CD4-positive, alpha-beta T cell (primary cell): ENCODE results near the gene GPM6B. TPM values are rescaled to one million over a fixed set of nuclear protein-coding genes. Genes with fewer than 3 reads are reported as not detected.
A peak's percentile ranks its signal among the peaks of the same experiment; 100 is the strongest.

Source experiments
- ATAC-seq: fragments of 200-7000 bp; cut with Tn5 transposase; one replicate; pipeline ENCODE4 v1.10.0; 2022; ENCODE audit warnings: mild to moderate bottlenecking; ENCODE audit not compliant: poor library complexity
- CTCF ChIA-PET: fragments of 350-600 bp; sonication (Branson Sonifier 250); formaldehyde crosslinking; loops from one replicate; lab custom pipeline; 2021; ENCODE audit warnings: antibody characterized with exemption, inconsistent platforms; lab: Charles Lee
- POLR2A ChIA-PET: fragments of 350-600 bp; sonication (Branson Sonifier 250); formaldehyde crosslinking; loops from one replicate; lab custom pipeline; 2021; ENCODE audit warnings: antibody characterized with exemption, inconsistent platforms; lab: Charles Lee
- DNase-seq, 14 experiments: peaks; one replicate each; pipeline ENCODE4 v3.0.0-alpha.2; 2013 to 2020; ENCODE audit warnings: mixed read lengths in 2 of 14
- H3K27ac ChIP-seq, 2 donors: one replicate each; pipeline versions ENCODE4 v1.5.1 to v1.7.0; 2013; ENCODE audit warnings: low read length in 2 of 2, low read depth in 1 of 2, mild to moderate bottlenecking in 1 of 2
- H3K27me3 ChIP-seq, 2 experiments: 1 replicate in 1 of 2; 2 replicates in 1 of 2; pipeline versions ENCODE4 v1.6.1 to v1.7.0; 2013; ENCODE audit warnings: low read length in 2 of 2, control low read depth in 1 of 2, mild to moderate bottlenecking in 1 of 2, moderate library complexity in 1 of 2; ENCODE audit not compliant: insufficient read depth in 2 of 2, control insufficient read depth in 1 of 2
- H3K36me3 ChIP-seq: one replicate; pipeline ENCODE4 v1.6.1; 2013; ENCODE audit warnings: low read length, control low read depth; ENCODE audit not compliant: insufficient read depth
- H3K4me1 ChIP-seq: one replicate; pipeline ENCODE4 v1.6.1; 2013; ENCODE audit warnings: low read length, control low read depth; ENCODE audit not compliant: insufficient read depth
- H3K4me3 ChIP-seq: one replicate; pipeline ENCODE4 v1.5.1; 2013; ENCODE audit warnings: mild to moderate bottlenecking, low read length, moderate library complexity
- H3K9me3 ChIP-seq, 2 experiments: 1 replicate in 1 of 2; 2 replicates in 1 of 2; pipeline versions ENCODE4 v1.6.1 to v1.7.0; 2013; ENCODE audit warnings: low read length in 2 of 2, mild to moderate bottlenecking in 2 of 2, control low read depth in 1 of 2, moderate library complexity in 1 of 2; ENCODE audit not compliant: control insufficient read depth in 1 of 2, insufficient read depth in 1 of 2
- H3K27ac Mint-ChIP-seq: one replicate; pipeline ENCODE4 v1.8.0; 2020; ENCODE audit warnings: mixed read lengths
- H3K27me3 Mint-ChIP-seq: one replicate; pipeline ENCODE4 v1.8.0; 2021; ENCODE audit warnings: mixed read lengths
- H3K36me3 Mint-ChIP-seq: one replicate; pipeline ENCODE4 v1.8.0; 2021; ENCODE audit warnings: low read depth, mixed read lengths
- H3K4me1 Mint-ChIP-seq: one replicate; pipeline ENCODE4 v1.8.0; 2021; ENCODE audit warnings: low read depth, mixed read lengths
- H3K4me3 Mint-ChIP-seq: one replicate; pipeline ENCODE4 v1.8.0; 2020; ENCODE audit warnings: mild to moderate bottlenecking, mixed read lengths
- H3K9me3 Mint-ChIP-seq: one replicate; pipeline ENCODE4 v1.8.0; 2020; ENCODE audit warnings: mixed read lengths
- CTCF ChIP-seq: fragments of 200-600 bp; IDR thresholded peaks from one replicate; pipeline ENCODE4 v1.8.0; 2022; ENCODE audit warnings: antibody characterized with exemption, mild to moderate bottlenecking
- intact Hi-C, 2 experiments: fragments of 100-400 bp; cut with DNase I in 1 of 2; cut with micrococcal nuclease in 1 of 2; formaldehyde crosslinking; loops; one replicate each; pipeline versions ENCODE4 v1.15.1 to v1.9.0; 2023 to 2025; cut with DNase I, micrococcal nuclease
- total RNA-seq, 174 experiments: library from RNA in 2 of 174; stranded (reverse) in 2 of 174; gene quantifications; one replicate each; pipeline ENCODE4 v1.2.3 and lab custom pipeline; 2021 to 2026

Gene GPM6B
- total RNA-seq, 2 experiments from 2014 or later: not detected

GRCh38 chrX:13750812-13751211 lies 66.1 kb downstream of the GPM6B start:
- H3K4me1 Mint-ChIP-seq: peaks cover 31% of the 10 kb centered on the region
- intact Hi-C loops: loop anchor here (1.0 to 10.0 kb wide), 2 partner anchors 281 to 1574 kb away; no protein-coding TSS in a partner anchor
- no peaks in the 10 kb centered on the region for H3K27me3 Mint-ChIP-seq
- Histone ChIP-seq H3K4me3 (no peak overlapping the region), H3K27me3 (no peaks in the 10 kb centered on the region), H3K9me3 (no peaks in the 10 kb centered on the region), H3K27ac (no peak overlapping the region), H3K36me3 (peaks cover 48% of the 10 kb centered on the region), H3K4me1 (peaks cover 3% of the 10 kb centered on the region)
- ChIA-PET CTCF (interaction anchor here (1.0 to 1.6 kb wide), 3 partner anchors 10 to 273 kb away, joined by 3 to 5 read pairs (median 3); partner anchors contain the start of genes OFD1 and TRAPPC2), POLR2A (interaction anchor here (2.1 to 2.6 kb wide), 2 partner anchors 16 to 62 kb away, joined by 8 to 12 read pairs; partner anchors contain the start of genes OFD1, RAB9A and TRAPPC2)
- DNase-seq (no peak), ATAC-seq (no peak)
- no peak overlapping the region for H3K27ac Mint-ChIP-seq
- no peak overlapping the region for H3K4me3 Mint-ChIP-seq
- no peaks in the 10 kb centered on the region for H3K9me3 Mint-ChIP-seq
- H3K36me3 Mint-ChIP-seq: peaks cover 64% of the 10 kb centered on the region
- TF ChIP-seq CTCF: no peak

- H3K36me3 Mint-ChIP-seq: peaks cover 66% of the 10 kb centered on the region
- peak in 4 of 14 experiments; percentile 15 to 67 (median 60) for DNase-seq
Observed at GRCh38 chrX:13750204-13750603, 66.7 kb downstream of the GPM6B start.

GRCh38 chrX:13748486-13748885 lies 68.4 kb downstream of the GPM6B start:
- no peak for TF ChIP-seq CTCF
- POLR2A ChIA-PET: interaction anchor here (1.2 kb wide), 1 partner anchor 12 kb away, joined by 3 read pairs; no protein-coding TSS in a partner anchor
- H3K4me1 Mint-ChIP-seq: peaks cover 23% of the 10 kb centered on the region

More at GRCh38 chrX:13750204-13750603, 66.7 kb downstream of the GPM6B start:
- Histone ChIP-seq H3K4me1 (peaks cover 3% of the 10 kb centered on the region), H3K4me3 (no peak overlapping the region), H3K36me3 (peaks cover 54% of the 10 kb centered on the region), H3K9me3 (no peaks in the 10 kb centered on the region), H3K27me3 (no peaks in the 10 kb centered on the region), H3K27ac (no peak overlapping the region)
- Mint-ChIP-seq H3K27ac (peak overlapping the region; percentile 6), H3K27me3 (no peaks in the 10 kb centered on the region), H3K4me3 (no peak overlapping the region), H3K4me1 (peaks cover 28% of the 10 kb centered on the region), H3K9me3 (no peaks in the 10 kb centered on the region)
- ATAC-seq: peak; percentile 65
- peak; percentile 62 for TF ChIP-seq CTCF
- intact Hi-C loops: loop anchor here (1.0 to 10.0 kb wide), 2 partner anchors 282 to 1575 kb away; no protein-coding TSS in a partner anchor
- ChIA-PET CTCF (interaction anchor here (1.0 to 1.6 kb wide), 4 partner anchors 10 to 274 kb away, joined by 3 to 5 read pairs (median 3); partner anchors contain the start of genes OFD1 and TRAPPC2), POLR2A (interaction anchor here (2.1 kb wide), 1 partner anchor 61 kb away, joined by 8 read pairs; the partner anchor contains the start of gene RAB9A)

More at GRCh38 chrX:13748486-13748885, 68.4 kb downstream of the GPM6B start:
- no peak overlapping the region for H3K4me3 ChIP-seq
- Mint-ChIP-seq H3K36me3 (peaks cover 74% of the 10 kb centered on the region), H3K27ac (no peak overlapping the region), H3K27me3 (no peaks in the 10 kb centered on the region), H3K9me3 (no peaks in the 10 kb centered on the region), H3K4me3 (no peak overlapping the region)
- intact Hi-C loops: loop anchor here (2.0 to 5.0 kb wide), 2 partner anchors 90 to 241 kb away; no protein-coding TSS in a partner anchor
- no peak for ATAC-seq
- no peaks in the 10 kb centered on the region for H3K27me3 ChIP-seq
- no peak overlapping the region for H3K27ac ChIP-seq
- CTCF ChIA-PET: interaction anchor here (0.8 to 1.5 kb wide), 2 partner anchors 10 to 89 kb away, joined by 3 to 5 read pairs; no protein-coding TSS in a partner anchor
- H3K9me3 ChIP-seq: no peaks in the 10 kb centered on the region
- DNase-seq: no peak
- peaks cover 60% of the 10 kb centered on the region for H3K36me3 ChIP-seq
- peaks cover 3% of the 10 kb centered on the region for H3K4me1 ChIP-seq
